ENCODE results near the gene UBTD2.

UBTD2 gene

DNA sequence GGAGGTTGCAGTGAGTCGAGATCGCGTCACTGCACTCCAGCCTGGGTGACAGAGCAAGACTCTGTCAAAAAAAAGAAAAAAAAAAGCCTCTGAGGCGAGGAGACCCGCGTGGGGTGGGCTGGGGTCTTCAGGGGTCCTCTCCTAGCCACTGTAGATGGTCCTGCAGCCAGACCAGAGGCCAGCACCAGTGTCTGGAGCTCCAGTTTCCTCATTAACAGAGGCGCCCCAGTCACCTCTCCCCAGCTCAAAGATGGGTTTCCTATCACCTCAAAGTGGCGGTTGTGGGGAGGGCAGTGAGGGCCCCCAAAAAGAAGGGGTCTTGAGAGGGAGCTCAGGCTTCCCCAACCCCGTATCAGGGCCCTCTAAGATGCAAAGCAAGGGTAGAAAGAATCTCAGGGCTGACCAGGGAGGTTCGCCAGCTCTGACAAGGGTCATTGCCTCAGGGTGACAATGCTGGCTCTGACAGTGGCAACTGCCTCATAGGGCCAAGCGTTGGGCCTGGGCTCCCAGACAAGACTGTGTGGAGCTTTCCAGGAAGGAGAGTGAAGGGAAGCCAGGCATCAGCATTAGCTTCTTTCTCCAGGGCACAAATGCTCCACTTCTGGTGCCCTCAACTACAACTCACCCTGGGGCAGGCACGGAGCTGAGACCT, 110.5 kb downstream of the UBTD2 start:
- no peak for DNase-seq (ENCODE audit: low read depth in 1 of 2, low spot score in 1 of 2)

DNA sequence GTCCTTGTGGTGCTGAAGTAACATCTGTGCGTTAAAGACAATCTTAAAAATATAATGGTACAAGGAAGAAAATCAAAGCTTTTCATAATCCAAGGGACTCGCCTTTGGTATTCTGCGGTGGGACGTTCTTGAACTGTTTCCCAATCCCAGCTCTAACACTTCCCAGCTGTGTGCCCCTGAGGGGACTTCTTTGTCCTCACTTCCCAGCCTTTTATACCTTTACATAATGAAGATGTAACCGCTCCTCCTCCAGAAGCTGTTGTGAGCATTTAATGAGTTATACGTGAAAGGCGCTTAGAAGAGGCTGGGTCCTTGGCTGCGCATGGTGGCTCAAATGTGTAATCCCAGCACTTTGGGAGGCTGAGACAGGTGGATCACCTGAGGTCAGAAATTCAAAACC, 112.4 kb downstream of the UBTD2 start:
- no peak for DNase-seq (ENCODE audit: low read depth in 1 of 2, low spot score in 1 of 2)

DNA sequence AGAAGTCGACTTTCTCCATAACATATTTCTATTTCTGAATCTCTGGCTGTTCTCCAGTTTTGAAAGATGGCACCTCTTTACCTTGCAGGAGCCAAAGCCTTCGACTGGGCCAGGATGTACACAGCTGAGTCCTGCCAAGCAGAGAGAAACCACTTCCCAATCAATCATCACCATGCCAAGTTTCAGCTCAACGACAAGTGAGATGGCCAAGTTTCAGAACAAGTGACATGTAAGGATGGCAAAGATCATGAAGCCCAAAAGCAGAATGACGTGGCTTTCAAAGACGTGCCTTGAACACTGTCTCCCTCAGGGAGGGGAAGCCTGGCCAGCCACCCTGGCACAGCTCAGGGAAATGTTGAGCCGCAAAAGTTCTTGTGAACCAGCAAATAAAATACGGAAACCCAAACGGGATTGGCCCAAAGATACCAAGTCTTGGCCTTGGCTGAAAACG, 113.3 kb downstream of the UBTD2 start:
- no peak for DNase-seq (ENCODE audit: low read depth in 1 of 2, low spot score in 1 of 2)

DNA sequence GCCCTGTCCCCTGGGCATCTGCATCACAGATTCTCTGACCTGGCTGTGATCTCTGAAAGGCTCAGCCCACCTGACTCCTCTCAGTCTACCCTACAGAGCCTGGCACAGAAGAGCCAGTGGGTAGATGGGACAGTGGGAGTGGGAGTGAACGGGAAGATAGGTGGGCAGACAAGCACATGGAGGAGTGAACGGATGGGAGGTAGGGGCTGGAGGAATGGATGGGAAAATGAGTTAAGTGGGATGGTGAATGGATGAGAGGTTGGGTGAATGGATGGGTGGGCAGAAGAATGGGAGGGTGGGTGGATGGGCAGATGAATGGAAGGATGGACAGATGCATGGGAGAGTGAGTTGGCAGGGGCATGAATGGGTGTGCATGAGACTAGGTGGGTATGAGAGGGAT, 114.3 kb downstream of the UBTD2 start:
- no peak for DNase-seq (ENCODE audit: low read depth in 1 of 2, low spot score in 1 of 2)

DNA sequence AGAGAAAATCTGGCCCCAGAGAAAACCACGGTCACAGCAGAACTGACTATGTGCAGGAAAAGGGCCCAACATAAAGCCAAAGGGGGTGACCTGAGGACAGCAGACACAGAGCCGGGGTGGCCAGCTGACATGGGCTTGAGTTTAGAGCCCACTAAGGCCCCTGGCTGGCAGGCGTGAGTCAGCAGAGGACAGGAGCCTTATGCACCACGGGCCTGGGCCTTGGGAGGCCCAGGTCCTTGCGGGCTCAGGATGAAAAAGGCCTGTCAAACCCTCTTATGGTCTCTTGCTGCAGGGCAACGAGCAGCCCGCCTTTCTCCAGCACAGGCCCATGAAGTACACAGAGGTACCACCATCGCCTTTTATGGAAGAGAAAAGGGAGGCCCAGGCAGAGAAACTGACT, 115.3 kb downstream of the UBTD2 start:
- no peak for DNase-seq (ENCODE audit: low read depth in 1 of 2, low spot score in 1 of 2)

DNA sequence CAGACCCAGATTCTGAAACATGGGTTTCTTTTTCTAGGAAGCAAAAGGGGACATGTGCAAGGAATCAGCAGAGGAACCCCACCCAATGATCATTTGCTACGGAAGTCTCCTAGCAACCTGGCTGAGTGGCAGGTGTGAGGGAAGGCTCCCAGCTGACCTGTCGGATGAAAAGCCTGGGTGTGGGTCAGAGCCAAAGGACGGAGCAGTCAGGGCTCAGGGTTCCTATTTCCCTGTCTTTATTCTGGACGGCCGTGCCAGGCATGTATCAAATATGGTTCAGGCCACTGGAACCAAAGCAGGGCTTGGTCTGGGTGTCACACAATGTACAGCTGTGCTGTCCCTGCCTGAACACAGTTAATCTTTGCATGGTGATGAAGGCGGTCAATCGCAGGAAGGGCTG, 115.7 kb downstream of the UBTD2 start:
- DNase-seq (ENCODE audit: low read depth in 1 of 2, low spot score in 1 of 2) = no peak

DNA sequence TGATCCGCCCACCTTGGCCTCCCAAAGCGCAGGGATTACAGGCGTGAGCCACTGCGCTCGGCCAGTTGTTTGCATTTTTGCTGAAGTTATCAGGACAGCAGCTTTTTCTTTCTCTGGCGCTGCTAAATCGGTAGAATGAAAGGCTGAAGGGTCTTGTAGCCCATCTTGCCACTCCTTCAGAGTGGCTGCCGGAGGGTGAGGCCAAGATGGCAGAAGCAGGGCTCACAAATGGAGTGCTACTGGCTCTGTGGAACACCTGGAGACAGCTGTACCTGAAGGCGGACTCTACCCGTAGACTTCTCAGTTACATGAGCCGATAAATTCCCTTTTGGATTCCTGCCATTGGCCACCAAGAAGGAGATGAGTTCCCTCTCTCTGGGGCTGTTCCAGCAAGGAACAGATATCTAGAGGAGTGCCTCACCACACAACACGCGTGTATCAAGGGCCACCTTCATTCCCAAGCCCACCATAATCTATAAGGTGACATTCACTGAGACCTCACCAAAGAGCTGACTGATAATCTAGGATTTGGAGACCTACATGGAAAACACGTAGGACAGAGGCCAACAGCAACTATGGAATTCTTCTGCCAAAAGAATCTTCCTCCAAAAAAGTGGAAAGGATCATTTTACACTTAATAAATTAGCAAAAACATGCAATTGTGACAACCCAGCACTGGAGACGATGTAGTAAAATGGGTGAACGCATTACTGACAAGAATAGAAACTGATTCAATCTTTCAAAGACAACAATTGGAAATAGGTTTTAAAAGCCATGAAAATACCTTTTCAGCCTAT, 117.3 kb downstream of the UBTD2 start:
- no peak for DNase-seq (ENCODE audit: low read depth in 1 of 2, low spot score in 1 of 2)

DNA sequence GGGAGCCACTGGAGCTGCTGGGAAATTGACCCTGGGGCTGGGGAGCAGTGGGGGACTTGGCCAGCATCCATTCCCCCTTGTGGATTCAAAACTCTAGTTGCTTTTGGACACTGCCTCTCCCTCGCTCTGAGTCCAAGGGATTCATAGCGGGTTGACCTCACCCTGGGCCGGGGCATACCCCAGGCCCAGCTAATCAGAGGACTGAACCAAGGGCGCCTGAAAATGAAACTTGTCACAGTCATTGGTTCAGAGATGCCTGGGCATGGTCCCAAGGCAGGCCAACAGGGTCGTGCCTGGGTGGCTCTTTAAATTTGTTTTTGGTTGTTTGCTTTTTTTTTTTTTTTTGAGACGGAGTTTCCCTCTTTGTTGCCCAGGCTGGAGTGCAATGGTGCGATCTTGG, 118.1 kb downstream of the UBTD2 start:
- no peak for DNase-seq (ENCODE audit: low read depth in 1 of 2, low spot score in 1 of 2)

DNA sequence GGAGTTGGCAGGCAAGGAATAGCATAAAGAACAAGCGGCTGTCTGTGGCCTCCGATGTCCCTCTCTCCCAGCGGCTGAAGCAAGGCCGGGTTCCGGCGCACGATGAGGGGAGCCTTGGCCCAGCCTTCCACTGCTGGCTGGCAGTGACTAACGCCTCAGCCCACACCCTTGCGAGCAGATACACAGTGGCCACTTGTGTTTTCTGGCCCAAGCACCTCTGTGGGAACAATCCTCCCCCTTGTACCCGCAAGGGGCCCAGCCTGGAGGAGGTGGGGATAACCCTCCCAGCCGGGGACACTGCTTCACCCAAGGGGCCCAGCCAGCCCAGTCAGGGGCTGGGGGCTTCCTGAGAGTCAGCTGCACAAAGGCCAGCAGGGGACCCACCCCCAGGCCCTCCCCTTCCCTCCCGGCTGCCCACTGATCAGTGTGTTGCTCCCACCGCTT, 118.8 kb downstream of the UBTD2 start:
- DNase-seq (ENCODE audit: low read depth in 1 of 2, low spot score in 1 of 2) = no peak

DNA sequence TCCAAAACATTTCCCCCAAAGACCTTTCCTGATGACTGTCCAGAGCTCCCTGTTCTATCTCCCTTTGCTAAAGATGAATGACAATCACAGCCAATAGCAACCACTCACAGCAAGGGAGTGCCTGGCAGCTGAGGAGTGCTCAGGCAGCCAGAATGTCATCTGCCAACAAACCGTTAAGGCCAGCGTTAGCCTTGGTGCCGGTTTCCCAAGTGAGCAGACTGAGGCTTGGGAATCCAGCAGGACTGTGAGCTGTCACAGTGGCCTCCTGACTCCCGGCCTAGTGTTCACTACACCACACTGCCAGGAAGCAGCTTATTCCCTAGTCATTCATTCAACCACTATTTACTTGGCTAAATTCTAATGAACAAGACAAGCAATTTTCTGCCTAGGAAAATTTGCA, 120.2 kb downstream of the UBTD2 start:
- no peak for DNase-seq (ENCODE audit: low read depth in 1 of 2, low spot score in 1 of 2)

DNA sequence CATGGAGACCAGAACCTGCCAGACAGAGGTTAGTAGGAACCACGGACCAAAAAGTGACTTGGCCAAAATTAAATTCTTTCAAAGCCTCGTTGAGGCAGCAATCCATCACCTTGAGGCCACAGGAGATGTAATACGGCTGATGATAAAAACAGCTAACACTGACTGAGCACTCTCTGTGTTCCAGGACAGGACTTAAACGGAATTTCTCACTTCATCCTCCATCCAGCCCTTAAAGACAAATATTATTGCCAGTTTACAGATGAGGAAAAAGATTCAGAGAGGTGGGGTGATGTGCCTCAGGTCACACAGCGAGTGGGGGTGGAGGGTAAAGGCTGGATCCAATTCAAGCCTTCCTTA, 120.6 kb downstream of the UBTD2 start:
- DNase-seq (ENCODE audit: low read depth in 1 of 2, low spot score in 1 of 2) = no peak

DNA sequence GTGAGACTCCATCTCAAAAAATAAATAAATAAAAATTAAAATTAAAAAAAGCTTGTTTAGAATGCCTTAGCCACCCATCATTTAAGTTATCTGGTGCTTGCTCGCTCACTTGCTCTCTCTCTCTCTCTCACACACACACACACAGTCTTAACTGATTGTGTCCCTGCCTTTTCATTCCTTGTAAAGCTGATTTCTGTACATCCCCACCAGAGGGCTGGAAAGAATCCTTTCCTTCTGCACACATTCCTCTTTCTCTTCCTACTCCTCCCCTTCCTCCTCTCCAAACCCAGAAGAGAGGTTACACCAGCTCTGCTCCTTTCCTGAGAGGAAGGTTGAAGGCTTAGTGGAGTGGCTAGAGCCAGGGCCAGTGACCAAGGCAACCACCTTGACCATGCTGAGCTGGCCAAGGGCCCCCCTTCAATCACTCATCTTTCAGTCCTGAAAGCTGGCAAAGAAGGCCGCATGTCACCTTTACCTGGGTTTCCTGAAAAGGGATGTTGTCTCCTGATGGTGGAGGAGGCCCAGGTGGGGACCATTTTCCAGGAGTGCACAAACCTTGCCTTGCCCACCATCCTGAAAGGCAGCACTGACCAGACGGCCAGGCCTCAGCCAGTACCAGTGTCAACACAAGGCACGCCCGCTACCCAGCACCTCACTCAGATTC, 121.1 kb downstream of the UBTD2 start:
- DNase-seq (ENCODE audit: low read depth in 1 of 2, low spot score in 1 of 2) = no peak

DNA sequence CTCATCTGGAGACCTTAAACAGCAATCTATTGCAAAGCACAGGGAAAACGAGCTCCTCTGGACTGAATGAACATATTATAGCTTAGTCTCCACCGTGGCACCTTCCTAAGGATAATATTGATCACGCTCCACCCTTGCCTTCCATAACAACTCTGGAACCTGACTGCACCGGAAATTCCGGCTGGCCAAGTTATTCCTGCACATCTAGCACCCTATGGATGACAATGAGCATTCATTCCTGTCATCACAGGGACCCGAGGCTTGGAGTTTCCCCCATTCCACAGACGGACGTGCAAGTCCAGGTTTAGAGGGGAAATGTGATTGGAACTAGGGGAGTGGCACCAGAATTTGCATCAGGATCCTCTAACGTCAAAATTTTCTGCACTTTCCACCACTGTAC, 123.1 kb downstream of the UBTD2 start:
- DNase-seq (ENCODE audit: low read depth in 1 of 2, low spot score in 1 of 2) = no peak

Measured in activated T-helper 1 cell treated with anti-CD3 and anti-CD28 coated beads, Interleukin-2, amount 50 U/mL, for 16 hours (primary cell).